ENCODE measurements around the gene ZP3. TPM values are rescaled to one million over a fixed set of nuclear protein-coding genes. Genes with fewer than 3 reads are reported as not detected.
"Not testable (repeated sequence)": the region's sequence is repeated elsewhere in the genome, so short reads cannot be mapped to it uniquely, and the experiment has no call there.

ZP3 gene
- total RNA-seq, 2 experiments from 2014 or later, result 6.7 to 9.3 TPM

DNA sequence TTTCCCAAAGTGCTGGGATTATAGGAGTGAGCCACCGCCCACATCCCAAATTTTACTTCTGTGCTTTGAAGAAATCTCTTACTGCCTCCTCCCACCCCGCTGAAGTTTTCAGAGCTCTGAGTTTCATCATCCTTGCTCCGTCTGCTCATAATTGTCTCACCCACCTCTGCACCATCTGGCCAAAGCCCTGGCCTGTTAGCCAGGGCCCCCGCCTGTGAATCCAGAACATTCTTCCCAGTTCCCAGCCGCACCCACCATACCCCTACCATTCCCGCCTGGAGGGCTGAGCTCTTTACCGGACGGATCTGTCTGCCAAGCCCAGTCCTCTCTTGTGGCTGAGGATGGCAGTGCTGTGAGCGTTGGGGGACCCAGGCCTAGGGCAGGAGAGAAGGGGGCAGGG is 29.8 kb upstream of the ZP3 start:
- Mint-ChIP-seq H3K4me3 (no peak overlapping the region), H3K9me3 (no peaks in the 10 kb centered on the region), H3K36me3 (ENCODE audit: low read depth) (no peaks in the 10 kb centered on the region), H3K27me3 (no peaks in the 10 kb centered on the region), H3K4me1 (peaks cover 29% of the 10 kb centered on the region), H3K27ac (no peak overlapping the region)
- ChIA-PET POLR2A (interaction anchor here (0.7 to 2.5 kb wide), 5 partner anchors 29 to 76 kb away, joined by 3 to 13 read pairs (median 3); partner anchors contain the start of genes YWHAG and ZP3), CTCF (interaction anchor here (2.0 kb wide), 1 partner anchor 35 kb away, joined by 5 read pairs; no protein-coding TSS in a partner anchor)
- no peak for DNase-seq

DNA sequence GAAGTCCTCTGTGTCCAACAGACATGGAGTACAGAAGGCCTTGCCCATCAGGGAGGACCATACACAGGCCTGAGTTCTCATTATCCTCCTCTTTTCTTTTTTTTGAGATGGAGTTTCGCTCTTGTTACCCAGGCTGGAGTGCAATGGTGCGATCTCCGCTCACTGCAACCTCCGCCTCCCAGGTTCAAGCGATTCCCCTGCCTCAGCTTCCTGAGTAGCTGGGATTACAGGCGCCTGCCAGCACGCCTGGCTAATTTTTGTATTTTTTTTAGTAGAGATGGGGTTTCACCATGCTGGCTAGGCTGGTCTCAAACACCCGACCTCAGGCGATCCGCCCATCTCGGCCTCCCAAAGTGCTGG is 29.2 kb upstream of the ZP3 start:
- H3K4me3 Mint-ChIP-seq; H3K9me3 Mint-ChIP-seq; POLR2A ChIA-PET; H3K27ac Mint-ChIP-seq; CTCF ChIA-PET; H3K36me3 Mint-ChIP-seq (ENCODE audit: low read depth); DNase-seq; H3K27me3 Mint-ChIP-seq: not testable (repeated sequence)
- peaks cover 29% of the 10 kb centered on the region for H3K4me1 Mint-ChIP-seq

DNA sequence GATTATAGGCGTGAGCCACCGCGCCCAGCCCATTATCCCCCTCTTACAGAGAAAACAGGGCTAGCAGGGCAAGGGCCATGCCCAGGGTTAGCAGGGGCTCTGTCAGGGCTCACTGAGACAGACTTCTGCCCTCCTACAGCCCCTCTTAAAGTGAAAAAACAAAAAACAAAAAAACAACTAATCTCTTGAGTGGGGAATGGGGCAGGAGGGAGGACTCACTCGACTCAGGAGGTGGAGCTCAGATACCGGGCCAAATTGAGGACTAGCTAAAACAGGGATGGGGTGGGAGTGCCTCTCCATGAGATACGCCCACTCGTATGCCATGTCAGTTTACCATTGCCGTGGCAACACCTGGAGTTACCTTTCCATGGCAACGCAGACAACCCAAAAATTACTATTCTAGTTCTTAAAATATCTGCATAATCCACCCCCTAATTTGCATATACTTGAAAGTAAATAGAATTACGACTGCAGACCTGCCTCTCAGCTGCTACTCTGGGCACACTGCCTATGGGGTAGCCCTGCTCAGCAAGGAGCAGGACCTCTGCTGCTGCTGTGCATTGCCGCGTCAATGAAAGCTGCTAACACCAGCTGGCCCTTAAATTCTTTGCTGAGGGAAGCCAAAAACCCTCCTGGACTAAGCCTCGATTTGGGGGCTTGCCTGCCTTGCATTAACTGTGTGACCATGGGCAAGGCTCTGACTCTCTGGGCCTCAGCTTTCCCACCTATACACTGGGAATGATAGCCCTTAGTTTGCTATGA is 28.6 kb upstream of the ZP3 start:
- no peak for DNase-seq

DNA sequence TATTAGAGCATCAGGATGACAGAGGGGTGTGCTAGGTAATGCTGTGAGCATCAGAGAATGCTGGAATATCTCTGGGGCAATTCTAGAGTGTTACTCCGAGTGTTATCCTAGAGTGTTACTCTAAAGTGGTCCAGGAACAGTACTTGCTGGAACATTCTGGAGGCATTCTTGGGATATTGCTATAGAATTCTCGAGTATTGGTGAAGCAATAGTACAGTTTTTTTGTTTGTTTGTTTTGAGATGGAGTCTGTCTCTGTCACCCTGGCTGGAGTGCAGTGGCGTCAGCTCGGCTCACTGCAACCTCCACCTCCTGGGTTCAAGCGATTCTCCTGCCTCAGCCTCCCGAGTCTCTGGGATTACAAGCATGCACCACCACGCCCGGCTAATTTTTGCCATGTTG is 27.9 kb upstream of the ZP3 start:
- DNase-seq, result no peak
- H3K27ac Mint-ChIP-seq, result peak overlapping the region; percentile 26
- no peaks in the 10 kb centered on the region for H3K36me3 Mint-ChIP-seq (ENCODE audit: low read depth)
- no peaks in the 10 kb centered on the region for H3K9me3 Mint-ChIP-seq
- no peaks in the 10 kb centered on the region for H3K27me3 Mint-ChIP-seq
- CTCF ChIA-PET, result interaction anchor here (1.1 kb wide), 1 partner anchor 83 kb away, joined by 3 read pairs; no protein-coding TSS in a partner anchor
- POLR2A ChIA-PET, result no interaction called here
- peaks cover 28% of the 10 kb centered on the region for H3K4me1 Mint-ChIP-seq
- peak overlapping the region; percentile 44 for H3K4me3 Mint-ChIP-seq

More for the DNA sequence above, 28.6 kb upstream of the ZP3 start:
- ChIA-PET POLR2A (no interaction called here), CTCF (no interaction called here)
- H3K4me1 Mint-ChIP-seq, result peaks cover 29% of the 10 kb centered on the region
- H3K27ac Mint-ChIP-seq, result no peak overlapping the region
- no peaks in the 10 kb centered on the region for H3K9me3 Mint-ChIP-seq
- H3K4me3 Mint-ChIP-seq, result no peak overlapping the region
- H3K36me3 Mint-ChIP-seq (ENCODE audit: low read depth), result no peaks in the 10 kb centered on the region
- H3K27me3 Mint-ChIP-seq, result no peaks in the 10 kb centered on the region

DNA sequence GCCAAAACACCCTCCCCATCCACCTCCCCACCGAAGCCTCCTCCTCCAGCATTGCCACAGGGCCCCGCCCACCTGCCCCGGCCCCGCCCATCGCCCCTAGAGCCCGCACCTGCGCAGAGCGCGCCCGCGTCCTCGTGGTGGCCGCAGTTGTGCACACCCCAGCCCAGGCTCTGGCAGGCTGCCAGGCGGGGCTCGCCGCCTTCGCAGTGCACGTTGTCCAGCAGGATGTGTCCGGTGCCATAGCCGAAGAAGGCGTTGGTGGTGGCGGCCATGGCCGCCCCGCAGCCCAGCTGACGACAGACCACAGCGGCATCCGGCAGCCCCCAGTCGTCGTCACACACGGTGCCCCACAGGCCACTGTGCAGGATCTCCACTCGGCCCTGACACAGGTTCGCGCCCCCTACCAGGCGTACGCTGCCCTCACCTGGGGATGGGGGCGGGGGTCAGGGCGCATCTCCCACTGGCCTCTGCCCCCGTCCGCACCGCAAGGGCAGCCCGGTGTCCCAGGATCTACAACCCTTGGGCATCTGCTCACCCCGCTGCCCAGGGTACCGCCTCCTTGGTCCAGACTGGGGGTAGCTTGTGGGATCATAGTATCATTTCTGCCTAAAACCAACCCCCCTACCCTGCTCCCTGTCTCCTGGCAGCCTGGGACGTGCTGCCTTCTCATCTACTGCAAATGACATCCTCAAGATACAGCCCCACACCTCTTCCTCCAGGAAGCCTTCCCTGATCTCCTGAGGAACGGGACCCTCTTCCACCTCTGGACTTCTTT is 27.2 kb upstream of the ZP3 start:
- POLR2A ChIA-PET, result no interaction called here
- DNase-seq, result peak; percentile 84
- CTCF ChIA-PET, result interaction anchor here (0.9 to 1.1 kb wide), 2 partner anchors 41 to 83 kb away, joined by 3 read pairs; no protein-coding TSS in a partner anchor
- peaks cover 23% of the 10 kb centered on the region for H3K4me1 Mint-ChIP-seq
- H3K9me3 Mint-ChIP-seq, result no peaks in the 10 kb centered on the region
- H3K4me3 Mint-ChIP-seq, result peak overlapping the region; percentile 53
- H3K36me3 Mint-ChIP-seq (ENCODE audit: low read depth), result no peaks in the 10 kb centered on the region
- H3K27me3 Mint-ChIP-seq, result no peaks in the 10 kb centered on the region
- H3K27ac Mint-ChIP-seq, result peak overlapping the region; percentile 26

GRCh38 chr7:76400248-76400647 is 24.5 kb upstream of the ZP3 start:
- no peak overlapping the region for H3K4me3 Mint-ChIP-seq
- H3K4me1 Mint-ChIP-seq, result peaks cover 20% of the 10 kb centered on the region
- ChIA-PET CTCF (no interaction called here), POLR2A (no interaction called here)
- H3K36me3 Mint-ChIP-seq (ENCODE audit: low read depth), result no peaks in the 10 kb centered on the region
- no peaks in the 10 kb centered on the region for H3K9me3 Mint-ChIP-seq
- no peak overlapping the region for H3K27ac Mint-ChIP-seq
- H3K27me3 Mint-ChIP-seq, result no peaks in the 10 kb centered on the region
- DNase-seq, result no peak

DNA sequence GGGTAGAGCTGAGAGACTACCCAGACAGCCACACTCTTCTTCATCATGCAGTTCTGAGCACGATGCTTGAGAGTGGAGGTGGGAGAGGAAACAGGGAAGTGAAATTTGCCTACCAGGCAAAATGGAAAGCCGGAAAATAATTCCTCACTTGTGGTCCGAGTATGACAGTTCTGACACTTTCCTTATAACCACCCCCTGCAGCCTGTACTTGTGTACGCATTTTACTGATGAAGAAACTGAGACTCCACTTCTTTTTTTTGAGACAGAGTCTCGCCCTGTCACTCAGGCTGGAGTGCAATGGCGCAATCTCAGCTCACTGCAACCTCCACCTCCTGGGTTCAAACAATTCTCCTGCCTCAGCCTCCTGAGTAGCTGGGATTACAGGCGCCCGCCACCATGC is 21.7 kb upstream of the ZP3 start:
- CTCF ChIA-PET; H3K27me3 Mint-ChIP-seq; H3K9me3 Mint-ChIP-seq; H3K36me3 Mint-ChIP-seq (ENCODE audit: low read depth); H3K4me1 Mint-ChIP-seq; DNase-seq; H3K27ac Mint-ChIP-seq; H3K4me3 Mint-ChIP-seq; POLR2A ChIA-PET: not testable (repeated sequence)

- Mint-ChIP-seq H3K27ac (no peak overlapping the region), H3K4me3 (no peak overlapping the region), H3K36me3 (ENCODE audit: low read depth) (no peaks in the 10 kb centered on the region), H3K4me1 (peaks cover 5% of the 10 kb centered on the region), H3K9me3 (no peaks in the 10 kb centered on the region), H3K27me3 (no peaks in the 10 kb centered on the region)
- POLR2A ChIA-PET, result no interaction called here
- CTCF ChIA-PET, result no interaction called here
- no peak for DNase-seq
Observed at GRCh38 chr7:76403780-76404494, 20.8 kb upstream of the ZP3 start.

- no peak for DNase-seq
- ChIA-PET CTCF (interaction anchor here (0.7 kb wide), 1 partner anchor 92 kb away, joined by 7 read pairs; no protein-coding TSS in a partner anchor), POLR2A (no interaction called here)
- H3K27ac Mint-ChIP-seq, result no peak overlapping the region
- H3K9me3 Mint-ChIP-seq, result no peaks in the 10 kb centered on the region
- H3K27me3 Mint-ChIP-seq, result no peaks in the 10 kb centered on the region
- peaks cover 5% of the 10 kb centered on the region for H3K4me1 Mint-ChIP-seq
- H3K4me3 Mint-ChIP-seq, result no peak overlapping the region
- no peaks in the 10 kb centered on the region for H3K36me3 Mint-ChIP-seq (ENCODE audit: low read depth)
Observed at GRCh38 chr7:76405738-76406137, 19.0 kb upstream of the ZP3 start.

DNA sequence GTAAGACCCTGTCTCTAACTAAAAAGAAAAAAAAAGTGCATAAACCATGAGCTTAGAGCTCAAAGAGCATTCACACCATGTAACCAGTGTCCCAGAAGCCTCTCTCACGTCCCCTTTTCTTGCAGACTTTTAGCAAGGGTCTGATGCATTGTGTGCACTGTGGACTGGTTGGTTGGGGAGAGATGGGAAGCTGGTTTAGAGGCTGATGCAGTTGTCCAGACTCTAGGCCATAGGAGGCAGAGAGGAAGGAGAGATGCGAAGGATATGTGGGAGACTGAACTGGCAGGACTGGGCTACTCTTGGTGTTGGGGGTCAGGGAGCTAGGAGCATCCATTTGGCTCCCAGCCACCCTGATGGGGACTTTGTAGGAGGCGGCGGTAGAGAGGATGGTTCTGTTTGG is 17.0 kb upstream of the ZP3 start:
- H3K27ac Mint-ChIP-seq, result no peak overlapping the region
- ChIA-PET CTCF (no interaction called here), POLR2A (interaction anchor here (1.5 kb wide), 1 partner anchor 17 kb away, joined by 3 read pairs; the partner anchor contains the start of gene ZP3)

GRCh38 chr7:76408121-76408560 is 16.6 kb upstream of the ZP3 start:
- Mint-ChIP-seq H3K36me3 (ENCODE audit: low read depth) (no peaks in the 10 kb centered on the region), H3K27ac (no peak overlapping the region), H3K9me3 (no peaks in the 10 kb centered on the region), H3K4me1 (peaks cover 5% of the 10 kb centered on the region), H3K27me3 (peaks cover 3% of the 10 kb centered on the region), H3K4me3 (no peak overlapping the region)
- DNase-seq, result no peak
- CTCF ChIA-PET, result no interaction called here
- POLR2A ChIA-PET, result no interaction called here

More for the DNA sequence above, 17.0 kb upstream of the ZP3 start:
- no peaks in the 10 kb centered on the region for H3K36me3 Mint-ChIP-seq (ENCODE audit: low read depth)
- no peak overlapping the region for H3K4me3 Mint-ChIP-seq
- no peaks in the 10 kb centered on the region for H3K9me3 Mint-ChIP-seq
- H3K27me3 Mint-ChIP-seq, result peaks cover 3% of the 10 kb centered on the region
- peaks cover 5% of the 10 kb centered on the region for H3K4me1 Mint-ChIP-seq
- no peak for DNase-seq

DNA sequence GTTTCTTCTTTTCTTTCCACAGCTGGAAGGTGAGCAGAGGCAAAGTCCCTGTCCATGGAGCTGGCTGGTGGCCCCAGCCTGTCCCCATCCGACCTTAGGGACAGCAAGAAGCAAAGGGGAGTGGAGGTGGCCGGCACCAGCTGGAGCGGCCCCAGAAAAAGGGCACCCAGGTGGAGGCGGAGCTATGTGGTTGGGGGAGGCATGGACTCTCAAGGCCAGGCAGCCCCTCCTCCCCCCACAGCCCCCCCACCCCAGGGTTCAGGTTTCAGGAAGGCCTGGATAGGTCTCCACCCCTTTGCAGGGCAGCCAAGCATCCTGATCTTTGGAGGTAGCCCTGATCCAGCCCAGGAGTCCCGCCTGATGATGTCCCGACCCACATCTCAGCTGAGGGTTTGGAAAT is 15.2 kb upstream of the ZP3 start, which contains the start of gene SSC4D:
SSC4D (minus strand) TSS at position 161 of the 400 bp plus-strand sequence. CDS start 5,258 bp downstream, outside the sequence.
- Mint-ChIP-seq H3K36me3 (ENCODE audit: low read depth) (no peaks in the 10 kb centered on the region), H3K27ac (no peak within 1 kb of the TSS), H3K9me3 (no peaks in the 10 kb centered on the region), H3K27me3 (peaks cover 3% of the 10 kb centered on the region), H3K4me3 (no peak within 1 kb of the TSS), H3K4me1 (no peaks in the 10 kb centered on the region)
- no peak for DNase-seq
- ChIA-PET CTCF (no interaction called here), POLR2A (no interaction called here)

DNA sequence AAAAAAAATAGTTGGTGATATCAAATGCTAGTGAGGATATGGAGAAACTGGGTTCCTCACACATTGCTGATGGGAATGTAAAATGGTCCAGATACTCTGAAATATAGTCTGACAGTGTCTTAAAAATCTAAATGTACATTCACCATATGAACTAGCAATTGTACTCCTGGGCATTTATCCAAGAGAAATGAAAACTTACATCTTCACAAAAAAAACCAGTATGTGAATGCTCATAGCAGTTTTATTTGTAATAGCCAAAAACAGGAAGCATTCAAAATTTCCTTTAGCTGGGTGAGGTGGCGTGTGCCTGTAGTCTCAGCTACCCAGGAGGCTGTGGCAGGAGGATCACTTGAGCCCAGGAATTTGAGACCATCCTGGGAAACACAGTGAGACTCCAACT is 13.1 kb upstream of the ZP3 start:
- Mint-ChIP-seq H3K36me3 (ENCODE audit: low read depth) (no peaks in the 10 kb centered on the region), H3K4me3 (no peak overlapping the region), H3K9me3 (no peaks in the 10 kb centered on the region), H3K27me3 (peaks cover 3% of the 10 kb centered on the region), H3K27ac (no peak overlapping the region), H3K4me1 (no peaks in the 10 kb centered on the region)
- DNase-seq, result no peak
- CTCF ChIA-PET, result no interaction called here
- POLR2A ChIA-PET, result no interaction called here
